ENCODE results near the gene PRAMEF15.
"Not testable (repeated sequence)": the region's sequence is repeated elsewhere in the genome, so short reads cannot be mapped to it uniquely, and the experiment has no call there.

- not testable (repeated sequence) for TF ChIP-seq CTCF (conservative IDR thresholded peaks at IDR 0.05; ENCODE audit: low read length); EZH2phosphoT487 (IDR thresholded peaks at IDR 0.05; ENCODE audit: borderline replicate concordance)
Observed at GRCh38 chr1:13366536-13366935, 51.2 kb downstream of the PRAMEF15 start.

Data from Loucy (cell line).